ENCODE measurements around the gene MATK.

- TF ChIP-seq EP300 (IDR thresholded peaks at IDR 0.05; ENCODE audit: borderline replicate concordance): no peak
- no peak for TF ChIP-seq CEBPB (IDR thresholded peaks at IDR 0.05)
These were observed 18.0 kb downstream of the MATK start for GRCh38 chr19:3768015-3768747.
